SK-N-SH treated with all-trans-retinoic acid at 6 μM for 48 hours (cell line): ENCODE data around the gene NEK1.

Source experiments
- ATAC-seq: fragments of 200-7000 bp; cut with Tn5 transposase; 3 replicates; pipeline ENCODE4 v1.9.1; 2020; ENCODE audit warnings: mild to moderate bottlenecking, moderate library complexity
- ARNTL ChIP-seq: fragments of 450-650 bp; formaldehyde crosslinking; IDR thresholded peaks from 2 replicates; pipeline ENCODE4 v1.5.0; 2020; ENCODE audit warnings: low read depth, mild to moderate bottlenecking, moderate library complexity, borderline replicate concordance
- BACH2 ChIP-seq: fragments of 250-450 bp; sonication (Bioruptor Pico); IDR thresholded peaks from 2 replicates; pipeline ENCODE4 v1.9.0; 2021; ENCODE audit warnings: mild to moderate bottlenecking, borderline replicate concordance
- ESRRG ChIP-seq: fragments of 250-450 bp; sonication (Bioruptor Pico); IDR thresholded peaks from 2 replicates; pipeline ENCODE4 v1.6.1; 2021; ENCODE audit warnings: mild to moderate bottlenecking
- GLIS3 ChIP-seq: fragments of 250-450 bp; sonication (Bioruptor Pico); IDR thresholded peaks from 2 replicates; pipeline ENCODE4 v1.5.0; 2020; ENCODE audit warnings: mild to moderate bottlenecking, moderate library complexity
- ISL1 ChIP-seq: fragments of 250-450 bp; sonication (Bioruptor Pico); IDR thresholded peaks from 2 replicates; pipeline ENCODE4 v2.1.2; 2022; ENCODE audit warnings: mild to moderate bottlenecking, moderate library complexity
- OSR1 ChIP-seq: fragments of 250-450 bp; sonication (Bioruptor Pico); IDR thresholded peaks from 2 replicates; pipeline ENCODE4 v1.8.0; 2022; ENCODE audit warnings: moderate library complexity, mild to moderate bottlenecking, inconsistent platforms
- PPARA ChIP-seq: fragments of 250-450 bp; sonication (Bioruptor Pico); IDR thresholded peaks from 2 replicates; pipeline ENCODE4 v1.5.0; 2020; ENCODE audit warnings: mild to moderate bottlenecking, borderline replicate concordance
- RARB ChIP-seq: fragments of 250-450 bp; sonication (Bioruptor Pico); IDR thresholded peaks from 2 replicates; pipeline ENCODE4 v1.8.0; 2021; ENCODE audit warnings: mild to moderate bottlenecking, moderate library complexity
- SNAI2 ChIP-seq: fragments of 250-450 bp; sonication (Bioruptor Pico); IDR thresholded peaks from 2 replicates; pipeline ENCODE4 v1.5.0; 2020; ENCODE audit warnings: mild to moderate bottlenecking, moderate library complexity
- TCF4 ChIP-seq: fragments of 250-450 bp; sonication (Bioruptor Pico); IDR thresholded peaks from 2 replicates; pipeline ENCODE4 v1.8.0; 2021; ENCODE audit warnings: mild to moderate bottlenecking, moderate library complexity, borderline replicate concordance
- TOX ChIP-seq: fragments of 250-450 bp; sonication (Bioruptor Pico); IDR thresholded peaks from 2 replicates; pipeline ENCODE4 v1.8.0; 2021; ENCODE audit warnings: mild to moderate bottlenecking, moderate library complexity, borderline replicate concordance
- ZC3H10 ChIP-seq: fragments of 250-450 bp; sonication (Bioruptor Pico); IDR thresholded peaks from 2 replicates; pipeline ENCODE4 v1.5.1; 2021; ENCODE audit warnings: mild to moderate bottlenecking, moderate library complexity
- ZFP30 ChIP-seq: fragments of 450-650 bp; formaldehyde crosslinking; IDR thresholded peaks from 2 replicates; pipeline ENCODE4 v1.5.0; 2022; ENCODE audit warnings: mild to moderate bottlenecking, moderate library complexity
- ZNF565 ChIP-seq: fragments of 450-650 bp; formaldehyde crosslinking; conservative IDR thresholded peaks from 2 replicates; pipeline ENCODE4 v1.5.0; 2020; ENCODE audit warnings: low read depth, mild to moderate bottlenecking, moderate library complexity
- ZNF70 ChIP-seq: fragments of 450-650 bp; formaldehyde crosslinking; IDR thresholded peaks from 2 replicates; pipeline ENCODE4 v1.5.0; 2020; ENCODE audit warnings: mild to moderate bottlenecking, moderate library complexity
- ZNF8 ChIP-seq: fragments of 450-650 bp; formaldehyde crosslinking; IDR thresholded peaks from 2 replicates; pipeline ENCODE4 v1.5.0; 2020; ENCODE audit warnings: mild to moderate bottlenecking, moderate library complexity
- TF ChIP-seq, protein P1 (sequence below): fragments of 250-450 bp; sonication (Bioruptor Pico); IDR thresholded peaks from 2 replicates; pipeline ENCODE4 v1.5.1; 2021; ENCODE audit warnings: mild to moderate bottlenecking, moderate library complexity
- TF ChIP-seq, protein P2 (sequence below): fragments of 250-450 bp; sonication (Bioruptor Pico); IDR thresholded peaks from 2 replicates; pipeline ENCODE4 v1.5.1; 2020; ENCODE audit warnings: low read depth, mild to moderate bottlenecking, moderate library complexity
- TF ChIP-seq, protein P3 (sequence below): fragments of 250-450 bp; sonication (Bioruptor Pico); IDR thresholded peaks from 2 replicates; pipeline ENCODE4 v1.8.0; 2021; ENCODE audit warnings: low read depth, mild to moderate bottlenecking, moderate library complexity, borderline replicate concordance
- TF ChIP-seq, protein P4 (sequence below): fragments of 250-450 bp; sonication (Bioruptor Pico); IDR thresholded peaks from 2 replicates; pipeline ENCODE4 v1.8.0; 2020; ENCODE audit warnings: mild to moderate bottlenecking, moderate library complexity, borderline replicate concordance
- TF ChIP-seq, protein P5 (sequence below): fragments of 250-450 bp; sonication (Bioruptor Pico); IDR thresholded peaks from 2 replicates; pipeline ENCODE4 v1.5.0; 2020; ENCODE audit warnings: mild to moderate bottlenecking, moderate library complexity

NEK1 gene

DNA sequence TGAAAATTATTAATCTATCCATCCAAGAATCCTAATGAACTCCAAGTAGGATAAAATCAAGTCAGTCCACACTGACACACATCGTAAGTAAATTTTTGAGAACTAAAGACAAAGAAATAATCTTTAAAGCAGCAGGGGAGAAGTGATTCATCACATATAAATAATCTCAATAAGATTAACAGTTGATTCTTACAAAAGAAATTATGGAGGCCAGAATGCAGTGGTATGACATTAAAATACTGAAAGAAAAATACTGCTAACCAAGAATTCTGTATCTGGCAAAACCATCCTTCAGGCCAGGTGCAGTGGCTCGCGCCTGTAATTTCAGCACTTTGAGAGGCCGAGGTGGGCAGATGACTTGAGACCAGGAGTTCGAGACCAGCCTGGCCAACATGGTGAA lies 245.6 kb downstream of the NEK1 start:
- TF ChIP-seq BACH2 (CRISPR knock-in tag) (no peak), TOX (CRISPR knock-in tag) (no peak), ZNF70 (no peak), GLIS3 (CRISPR knock-in tag) (no peak)
- TF ChIP-seq, protein P1, sequence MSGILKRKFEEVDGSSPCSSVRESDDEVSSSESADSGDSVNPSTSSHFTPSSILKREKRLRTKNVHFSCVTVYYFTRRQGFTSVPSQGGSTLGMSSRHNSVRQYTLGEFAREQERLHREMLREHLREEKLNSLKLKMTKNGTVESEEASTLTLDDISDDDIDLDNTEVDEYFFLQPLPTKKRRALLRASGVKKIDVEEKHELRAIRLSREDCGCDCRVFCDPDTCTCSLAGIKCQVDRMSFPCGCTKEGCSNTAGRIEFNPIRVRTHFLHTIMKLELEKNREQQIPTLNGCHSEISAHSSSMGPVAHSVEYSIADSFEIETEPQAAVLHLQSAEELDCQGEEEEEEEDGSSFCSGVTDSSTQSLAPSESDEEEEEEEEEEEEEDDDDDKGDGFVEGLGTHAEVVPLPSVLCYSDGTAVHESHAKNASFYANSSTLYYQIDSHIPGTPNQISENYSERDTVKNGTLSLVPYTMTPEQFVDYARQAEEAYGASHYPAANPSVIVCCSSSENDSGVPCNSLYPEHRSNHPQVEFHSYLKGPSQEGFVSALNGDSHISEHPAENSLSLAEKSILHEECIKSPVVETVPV (CRISPR knock-in tag), result no peak
- ATAC-seq, result no peak

DNA sequence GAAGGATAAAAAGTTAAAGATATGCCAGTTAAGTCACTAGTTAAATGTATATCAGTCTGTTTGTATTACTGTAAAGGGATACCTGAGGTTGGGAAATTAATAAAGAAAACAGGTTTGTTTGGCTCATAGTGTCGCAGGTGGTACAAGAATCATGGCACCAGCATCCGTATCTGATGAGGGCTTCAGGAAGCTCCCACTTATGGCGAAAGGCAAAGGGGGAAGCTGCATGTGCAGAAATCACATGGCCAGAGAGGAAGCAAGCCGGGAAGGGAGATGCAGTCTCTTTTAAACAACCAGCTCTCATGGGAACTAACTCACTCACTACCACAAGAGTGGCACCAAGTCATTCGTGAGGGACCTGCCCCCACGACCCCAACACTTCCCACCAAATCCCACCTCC lies 249.8 kb downstream of the NEK1 start:
- no peak for TF ChIP-seq ZNF565 (CRISPR knock-in tag)
- no peak for TF ChIP-seq ARNTL (CRISPR knock-in tag)
- TF ChIP-seq, protein P2, sequence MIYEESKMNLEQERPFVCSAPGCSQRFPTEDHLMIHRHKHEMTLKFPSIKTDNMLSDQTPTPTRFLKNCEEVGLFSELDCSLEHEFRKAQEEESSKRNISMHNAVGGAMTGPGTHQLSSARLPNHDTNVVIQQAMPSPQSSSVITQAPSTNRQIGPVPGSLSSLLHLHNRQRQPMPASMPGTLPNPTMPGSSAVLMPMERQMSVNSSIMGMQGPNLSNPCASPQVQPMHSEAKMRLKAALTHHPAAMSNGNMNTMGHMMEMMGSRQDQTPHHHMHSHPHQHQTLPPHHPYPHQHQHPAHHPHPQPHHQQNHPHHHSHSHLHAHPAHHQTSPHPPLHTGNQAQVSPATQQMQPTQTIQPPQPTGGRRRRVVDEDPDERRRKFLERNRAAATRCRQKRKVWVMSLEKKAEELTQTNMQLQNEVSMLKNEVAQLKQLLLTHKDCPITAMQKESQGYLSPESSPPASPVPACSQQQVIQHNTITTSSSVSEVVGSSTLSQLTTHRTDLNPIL, result no peak
- TF ChIP-seq ESRRG (CRISPR knock-in tag), result no peak
- TF ChIP-seq, protein P3, sequence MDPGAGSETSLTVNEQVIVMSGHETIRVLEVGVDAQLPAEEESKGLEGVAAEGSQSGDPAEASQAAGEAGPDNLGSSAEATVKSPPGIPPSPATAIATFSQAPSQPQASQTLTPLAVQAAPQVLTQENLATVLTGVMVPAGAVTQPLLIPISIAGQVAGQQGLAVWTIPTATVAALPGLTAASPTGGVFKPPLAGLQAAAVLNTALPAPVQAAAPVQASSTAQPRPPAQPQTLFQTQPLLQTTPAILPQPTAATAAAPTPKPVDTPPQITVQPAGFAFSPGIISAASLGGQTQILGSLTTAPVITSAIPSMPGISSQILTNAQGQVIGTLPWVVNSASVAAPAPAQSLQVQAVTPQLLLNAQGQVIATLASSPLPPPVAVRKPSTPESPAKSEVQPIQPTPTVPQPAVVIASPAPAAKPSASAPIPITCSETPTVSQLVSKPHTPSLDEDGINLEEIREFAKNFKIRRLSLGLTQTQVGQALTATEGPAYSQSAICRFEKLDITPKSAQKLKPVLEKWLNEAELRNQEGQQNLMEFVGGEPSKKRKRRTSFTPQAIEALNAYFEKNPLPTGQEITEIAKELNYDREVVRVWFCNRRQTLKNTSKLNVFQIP (CRISPR knock-in tag), result no peak
- no peak for TF ChIP-seq RARB (CRISPR knock-in tag)
- TF ChIP-seq TCF4 (CRISPR knock-in tag), result no peak
- TF ChIP-seq, protein P4, sequence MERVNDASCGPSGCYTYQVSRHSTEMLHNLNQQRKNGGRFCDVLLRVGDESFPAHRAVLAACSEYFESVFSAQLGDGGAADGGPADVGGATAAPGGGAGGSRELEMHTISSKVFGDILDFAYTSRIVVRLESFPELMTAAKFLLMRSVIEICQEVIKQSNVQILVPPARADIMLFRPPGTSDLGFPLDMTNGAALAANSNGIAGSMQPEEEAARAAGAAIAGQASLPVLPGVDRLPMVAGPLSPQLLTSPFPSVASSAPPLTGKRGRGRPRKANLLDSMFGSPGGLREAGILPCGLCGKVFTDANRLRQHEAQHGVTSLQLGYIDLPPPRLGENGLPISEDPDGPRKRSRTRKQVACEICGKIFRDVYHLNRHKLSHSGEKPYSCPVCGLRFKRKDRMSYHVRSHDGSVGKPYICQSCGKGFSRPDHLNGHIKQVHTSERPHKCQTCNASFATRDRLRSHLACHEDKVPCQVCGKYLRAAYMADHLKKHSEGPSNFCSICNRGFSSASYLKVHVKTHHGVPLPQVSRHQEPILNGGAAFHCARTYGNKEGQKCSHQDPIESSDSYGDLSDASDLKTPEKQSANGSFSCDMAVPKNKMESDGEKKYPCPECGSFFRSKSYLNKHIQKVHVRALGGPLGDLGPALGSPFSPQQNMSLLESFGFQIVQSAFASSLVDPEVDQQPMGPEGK (CRISPR knock-in tag), result no peak
- TF ChIP-seq TOX (CRISPR knock-in tag), result no peak
- no peak for TF ChIP-seq ZFP30
- no peak for TF ChIP-seq OSR1 (CRISPR knock-in tag)
- no peak for TF ChIP-seq ISL1 (CRISPR knock-in tag)
- no peak for TF ChIP-seq ZC3H10 (CRISPR knock-in tag)
- TF ChIP-seq ZNF70, result no peak
- no peak for TF ChIP-seq ZNF8 (CRISPR knock-in tag)
- no peak for ATAC-seq

GRCh38 chr4:169361756-169362155 lies 250.6 kb downstream of the NEK1 start:
- TF ChIP-seq SNAI2 (no peak), ISL1 (CRISPR knock-in tag) (no peak), BACH2 (CRISPR knock-in tag) (no peak)
- no peak for ATAC-seq

DNA sequence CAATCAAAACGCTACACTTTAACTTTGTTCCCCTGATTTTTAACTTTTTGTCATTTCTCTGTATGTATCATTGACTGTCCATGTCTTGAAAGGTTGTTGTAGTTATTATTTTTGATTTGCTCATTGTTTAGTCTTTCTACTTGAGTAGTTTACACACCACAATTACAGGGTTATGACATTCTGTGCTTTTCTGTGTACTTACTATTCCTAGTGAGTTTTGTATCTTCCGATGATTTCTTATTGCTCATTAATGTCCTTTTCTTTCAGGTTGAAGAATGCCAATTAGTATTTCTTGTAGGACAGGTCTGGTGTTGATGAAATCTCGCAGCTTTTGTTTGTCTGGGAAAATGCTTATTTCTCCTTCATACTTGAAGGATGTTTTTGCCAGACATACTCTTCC lies 252.4 kb downstream of the NEK1 start:
- TF ChIP-seq PPARA, result no peak
- TF ChIP-seq, protein P1 (CRISPR knock-in tag), result no peak
- no peak for TF ChIP-seq ZFP30
- no peak for TF ChIP-seq ZNF70
- no peak for TF ChIP-seq SNAI2
- TF ChIP-seq ARNTL (CRISPR knock-in tag), result no peak
- TF ChIP-seq ZNF565 (CRISPR knock-in tag), result no peak
- no peak for TF ChIP-seq ISL1 (CRISPR knock-in tag)
- TF ChIP-seq, all 23 proteins: peak for 0
- no peak for ATAC-seq

DNA sequence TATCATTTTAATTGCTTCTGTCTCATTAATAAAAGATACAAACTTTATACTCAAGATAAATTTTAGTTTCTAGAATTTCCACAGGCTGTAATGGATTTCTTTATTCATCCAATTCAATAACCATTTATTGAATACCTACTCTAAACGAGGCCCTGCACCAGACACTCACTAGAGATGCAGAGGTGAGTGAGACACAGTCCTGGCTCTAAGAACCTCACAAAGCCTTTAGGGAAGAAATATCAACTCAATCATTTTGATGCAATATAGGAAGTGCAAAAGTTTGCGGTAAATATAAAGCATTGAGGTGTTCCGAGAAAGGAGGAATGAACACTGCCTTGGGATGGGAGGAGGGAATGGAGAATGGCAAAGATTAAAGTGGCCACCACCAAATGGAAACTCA lies 260.0 kb downstream of the NEK1 start:
- ATAC-seq, result no peak
- no peak for TF ChIP-seq ESRRG (CRISPR knock-in tag)
- no peak for TF ChIP-seq ZNF70
- TF ChIP-seq, protein P5, sequence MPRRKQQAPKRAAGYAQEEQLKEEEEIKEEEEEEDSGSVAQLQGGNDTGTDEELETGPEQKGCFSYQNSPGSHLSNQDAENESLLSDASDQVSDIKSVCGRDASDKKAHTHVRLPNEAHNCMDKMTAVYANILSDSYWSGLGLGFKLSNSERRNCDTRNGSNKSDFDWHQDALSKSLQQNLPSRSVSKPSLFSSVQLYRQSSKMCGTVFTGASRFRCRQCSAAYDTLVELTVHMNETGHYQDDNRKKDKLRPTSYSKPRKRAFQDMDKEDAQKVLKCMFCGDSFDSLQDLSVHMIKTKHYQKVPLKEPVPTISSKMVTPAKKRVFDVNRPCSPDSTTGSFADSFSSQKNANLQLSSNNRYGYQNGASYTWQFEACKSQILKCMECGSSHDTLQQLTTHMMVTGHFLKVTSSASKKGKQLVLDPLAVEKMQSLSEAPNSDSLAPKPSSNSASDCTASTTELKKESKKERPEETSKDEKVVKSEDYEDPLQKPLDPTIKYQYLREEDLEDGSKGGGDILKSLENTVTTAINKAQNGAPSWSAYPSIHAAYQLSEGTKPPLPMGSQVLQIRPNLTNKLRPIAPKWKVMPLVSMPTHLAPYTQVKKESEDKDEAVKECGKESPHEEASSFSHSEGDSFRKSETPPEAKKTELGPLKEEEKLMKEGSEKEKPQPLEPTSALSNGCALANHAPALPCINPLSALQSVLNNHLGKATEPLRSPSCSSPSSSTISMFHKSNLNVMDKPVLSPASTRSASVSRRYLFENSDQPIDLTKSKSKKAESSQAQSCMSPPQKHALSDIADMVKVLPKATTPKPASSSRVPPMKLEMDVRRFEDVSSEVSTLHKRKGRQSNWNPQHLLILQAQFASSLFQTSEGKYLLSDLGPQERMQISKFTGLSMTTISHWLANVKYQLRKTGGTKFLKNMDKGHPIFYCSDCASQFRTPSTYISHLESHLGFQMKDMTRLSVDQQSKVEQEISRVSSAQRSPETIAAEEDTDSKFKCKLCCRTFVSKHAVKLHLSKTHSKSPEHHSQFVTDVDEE (CRISPR knock-in tag), result no peak
